Measurements from ENCODE around the gene PHF20.

DNA sequence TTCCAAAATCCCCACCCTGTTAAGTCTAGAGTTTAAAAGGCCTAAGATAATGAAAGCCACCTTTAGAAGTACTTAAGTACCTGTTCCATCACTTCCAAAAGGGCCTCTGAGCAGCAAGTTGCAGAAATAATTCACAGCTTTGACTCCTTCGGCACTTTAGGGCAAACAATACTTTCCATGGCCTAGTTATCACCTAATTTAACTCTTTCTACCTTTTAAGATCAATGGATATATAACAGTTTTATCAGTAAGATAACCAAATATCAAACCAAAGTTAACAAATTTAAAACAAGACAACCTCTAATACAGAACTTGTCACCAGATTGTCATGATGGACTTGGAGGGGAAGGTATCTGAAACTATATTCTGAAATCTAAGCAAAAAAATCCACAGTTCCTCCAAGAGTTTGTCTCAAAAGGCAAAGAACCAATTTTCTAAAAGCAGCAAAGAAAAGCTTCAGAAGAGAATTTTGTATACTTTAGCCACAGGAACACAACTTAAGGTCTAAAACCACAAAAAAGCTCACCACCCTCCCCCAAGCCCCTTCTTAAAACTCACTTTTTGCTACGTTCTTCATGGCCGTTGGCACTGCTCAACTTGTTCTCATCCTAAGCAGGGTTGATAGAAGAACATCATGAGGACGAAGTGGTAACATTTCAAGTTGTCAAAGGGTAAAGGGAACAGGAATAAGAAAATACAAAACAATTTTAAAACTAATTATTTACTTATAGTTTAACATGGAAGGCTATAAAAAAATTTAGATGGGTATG, 33.2 kb upstream of the PHF20 start:
- TF ChIP-seq, protein P1, sequence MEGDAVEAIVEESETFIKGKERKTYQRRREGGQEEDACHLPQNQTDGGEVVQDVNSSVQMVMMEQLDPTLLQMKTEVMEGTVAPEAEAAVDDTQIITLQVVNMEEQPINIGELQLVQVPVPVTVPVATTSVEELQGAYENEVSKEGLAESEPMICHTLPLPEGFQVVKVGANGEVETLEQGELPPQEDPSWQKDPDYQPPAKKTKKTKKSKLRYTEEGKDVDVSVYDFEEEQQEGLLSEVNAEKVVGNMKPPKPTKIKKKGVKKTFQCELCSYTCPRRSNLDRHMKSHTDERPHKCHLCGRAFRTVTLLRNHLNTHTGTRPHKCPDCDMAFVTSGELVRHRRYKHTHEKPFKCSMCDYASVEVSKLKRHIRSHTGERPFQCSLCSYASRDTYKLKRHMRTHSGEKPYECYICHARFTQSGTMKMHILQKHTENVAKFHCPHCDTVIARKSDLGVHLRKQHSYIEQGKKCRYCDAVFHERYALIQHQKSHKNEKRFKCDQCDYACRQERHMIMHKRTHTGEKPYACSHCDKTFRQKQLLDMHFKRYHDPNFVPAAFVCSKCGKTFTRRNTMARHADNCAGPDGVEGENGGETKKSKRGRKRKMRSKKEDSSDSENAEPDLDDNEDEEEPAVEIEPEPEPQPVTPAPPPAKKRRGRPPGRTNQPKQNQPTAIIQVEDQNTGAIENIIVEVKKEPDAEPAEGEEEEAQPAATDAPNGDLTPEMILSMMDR (IDR thresholded peaks at IDR 0.05): no peak
- TF ChIP-seq POLR2A (IDR thresholded peaks at IDR 0.05): no peak
